PFSK-1 (cell line): ENCODE measurements around the gene AP1G1.

Experiments
- FOXP2 ChIP-seq: optimal IDR thresholded peaks from 2 replicates; pipeline ENCODE3; 2011; ENCODE audit warnings: borderline replicate concordance, control low read depth, inconsistent platforms; ENCODE audit not compliant: insufficient read depth; ENCODE audit errors: extremely low read length, extremely low read depth
- POLR2AphosphoS5 ChIP-seq: IDR thresholded peaks from 2 replicates; pipeline ENCODE4 v1.6.1; 2012; ENCODE audit warnings: low read depth, mild to moderate bottlenecking, control low read depth, low read length, moderate library complexity
- SIN3A ChIP-seq: IDR thresholded peaks from 2 replicates; pipeline ENCODE4 v1.6.1; 2012; ENCODE audit warnings: mild to moderate bottlenecking, low read length, moderate library complexity, borderline replicate concordance; ENCODE audit not compliant: insufficient read depth
- TAF1 ChIP-seq: IDR thresholded peaks from 2 replicates; pipeline ENCODE4 v1.6.1; 2012; ENCODE audit warnings: low read length, control low read depth, borderline replicate concordance; ENCODE audit not compliant: insufficient read depth
- TF ChIP-seq, protein P1 (sequence below), 2 experiments: IDR thresholded peaks; 2 replicates each; pipeline versions ENCODE4 v1.6.1 to v1.8.0; 2011 to 2012; ENCODE audit warnings: low read depth in 2 of 2, low read length in 2 of 2, control low read depth in 1 of 2, inconsistent platforms in 1 of 2, mild to moderate bottlenecking in 1 of 2, moderate library complexity in 1 of 2; ENCODE audit not compliant: insufficient read depth in 1 of 2

Gene AP1G1

DNA sequence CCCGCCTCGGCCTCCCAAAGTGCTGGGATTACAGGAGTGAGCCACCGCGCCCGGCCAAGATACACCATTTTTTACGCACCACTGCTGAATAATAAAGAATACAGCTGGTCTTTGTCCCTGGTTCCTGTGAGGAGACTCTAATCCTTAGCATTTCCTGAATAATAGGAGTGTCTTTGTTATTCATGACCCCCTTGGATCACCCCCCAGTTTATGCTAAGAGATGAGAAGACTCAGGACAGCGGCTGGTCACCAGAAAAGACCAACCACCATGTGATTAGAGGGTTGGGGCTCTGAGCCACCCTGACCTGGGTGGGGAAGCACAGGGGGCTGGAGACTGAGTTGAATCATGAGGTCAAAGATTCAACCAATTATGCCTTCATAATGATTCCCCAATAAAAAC lies 101.4 kb downstream of the AP1G1 start:
- no peak for TF ChIP-seq SIN3A
- TF ChIP-seq FOXP2 = no peak
- TF ChIP-seq POLR2AphosphoS5 = no peak
- TF ChIP-seq, protein P1, sequence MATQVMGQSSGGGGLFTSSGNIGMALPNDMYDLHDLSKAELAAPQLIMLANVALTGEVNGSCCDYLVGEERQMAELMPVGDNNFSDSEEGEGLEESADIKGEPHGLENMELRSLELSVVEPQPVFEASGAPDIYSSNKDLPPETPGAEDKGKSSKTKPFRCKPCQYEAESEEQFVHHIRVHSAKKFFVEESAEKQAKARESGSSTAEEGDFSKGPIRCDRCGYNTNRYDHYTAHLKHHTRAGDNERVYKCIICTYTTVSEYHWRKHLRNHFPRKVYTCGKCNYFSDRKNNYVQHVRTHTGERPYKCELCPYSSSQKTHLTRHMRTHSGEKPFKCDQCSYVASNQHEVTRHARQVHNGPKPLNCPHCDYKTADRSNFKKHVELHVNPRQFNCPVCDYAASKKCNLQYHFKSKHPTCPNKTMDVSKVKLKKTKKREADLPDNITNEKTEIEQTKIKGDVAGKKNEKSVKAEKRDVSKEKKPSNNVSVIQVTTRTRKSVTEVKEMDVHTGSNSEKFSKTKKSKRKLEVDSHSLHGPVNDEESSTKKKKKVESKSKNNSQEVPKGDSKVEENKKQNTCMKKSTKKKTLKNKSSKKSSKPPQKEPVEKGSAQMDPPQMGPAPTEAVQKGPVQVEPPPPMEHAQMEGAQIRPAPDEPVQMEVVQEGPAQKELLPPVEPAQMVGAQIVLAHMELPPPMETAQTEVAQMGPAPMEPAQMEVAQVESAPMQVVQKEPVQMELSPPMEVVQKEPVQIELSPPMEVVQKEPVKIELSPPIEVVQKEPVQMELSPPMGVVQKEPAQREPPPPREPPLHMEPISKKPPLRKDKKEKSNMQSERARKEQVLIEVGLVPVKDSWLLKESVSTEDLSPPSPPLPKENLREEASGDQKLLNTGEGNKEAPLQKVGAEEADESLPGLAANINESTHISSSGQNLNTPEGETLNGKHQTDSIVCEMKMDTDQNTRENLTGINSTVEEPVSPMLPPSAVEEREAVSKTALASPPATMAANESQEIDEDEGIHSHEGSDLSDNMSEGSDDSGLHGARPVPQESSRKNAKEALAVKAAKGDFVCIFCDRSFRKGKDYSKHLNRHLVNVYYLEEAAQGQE (IDR thresholded peaks at IDR 0.05; ENCODE audit: insufficient read depth in 1 of 2, low read depth in 2 of 2, low read length in 2 of 2) = no peak
- no peak for TF ChIP-seq TAF1

DNA sequence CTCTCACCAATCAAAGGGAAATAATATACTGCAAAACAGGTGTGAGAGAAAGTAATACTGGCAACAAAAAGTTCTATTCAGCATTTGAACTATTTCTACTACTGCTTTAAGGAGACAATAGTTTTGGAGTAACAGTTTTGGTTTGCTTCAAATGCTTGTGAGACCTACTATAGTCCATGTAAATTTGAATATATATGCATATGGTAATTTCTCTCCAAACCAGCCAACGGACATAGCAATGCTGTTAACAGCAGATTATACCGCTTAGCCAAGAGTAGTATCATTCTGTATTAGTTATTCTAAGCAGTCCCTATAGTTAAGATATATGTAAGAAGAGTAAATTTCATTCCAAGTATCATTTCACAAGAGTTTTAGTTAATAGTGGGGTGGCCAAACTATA lies 102.6 kb downstream of the AP1G1 start:
- TF ChIP-seq SIN3A = no peak

DNA sequence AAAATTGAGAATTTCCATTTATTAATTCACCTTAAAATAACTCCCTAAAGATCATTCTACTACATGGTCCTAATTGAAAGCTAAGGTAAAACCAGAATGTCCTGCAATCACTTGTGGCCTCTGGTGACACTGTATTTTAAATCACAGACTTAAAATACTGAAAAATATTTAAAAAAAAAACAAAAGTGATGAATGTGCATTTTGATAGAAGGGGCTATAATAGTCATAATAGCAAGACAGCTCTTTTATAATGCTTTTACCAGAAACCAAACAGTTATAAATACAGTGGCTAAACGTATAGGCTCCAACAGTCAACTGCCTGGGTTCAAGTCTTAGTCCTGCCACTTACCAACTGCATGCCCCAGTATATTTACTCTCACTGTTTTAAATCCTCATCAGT lies 105.3 kb downstream of the AP1G1 start:
- TF ChIP-seq POLR2AphosphoS5 (no peak), TAF1 (no peak), SIN3A (no peak)
- TF ChIP-seq, protein P1 (IDR thresholded peaks at IDR 0.05; ENCODE audit: insufficient read depth in 1 of 2, low read depth in 2 of 2, low read length in 2 of 2) = no peak

- TF ChIP-seq TAF1 (no peak), FOXP2 (no peak), POLR2AphosphoS5 (no peak), SIN3A (no peak)
- TF ChIP-seq, protein P1 (IDR thresholded peaks at IDR 0.05; ENCODE audit: insufficient read depth in 1 of 2, low read depth in 2 of 2, low read length in 2 of 2) = no peak
These were observed 107.8 kb downstream of the AP1G1 start for GRCh38 chr16:71700831-71701230.

DNA sequence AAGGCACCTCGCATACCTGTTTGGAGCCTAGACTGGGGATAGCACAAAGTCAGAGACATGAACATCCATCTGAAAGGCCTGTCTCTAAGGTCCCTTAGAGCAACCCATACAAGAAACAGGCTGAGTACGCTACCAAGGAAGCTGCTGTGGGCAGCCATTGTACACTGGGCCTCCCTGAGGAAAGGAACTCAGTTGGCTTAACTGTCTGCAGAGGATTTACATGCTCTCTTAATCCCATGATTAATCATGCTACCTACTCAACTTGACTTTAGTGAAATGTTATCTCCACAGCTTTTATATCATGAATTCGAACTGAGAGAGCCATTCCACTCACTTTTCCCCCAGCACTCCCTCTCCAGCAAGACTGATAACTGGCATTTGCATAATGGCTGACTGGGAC lies 110.1 kb downstream of the AP1G1 start:
- TF ChIP-seq, protein P1 (IDR thresholded peaks at IDR 0.05; ENCODE audit: insufficient read depth in 1 of 2, low read depth in 2 of 2, low read length in 2 of 2) = no peak
- no peak for TF ChIP-seq POLR2AphosphoS5
- TF ChIP-seq FOXP2 = no peak
- no peak for TF ChIP-seq SIN3A
- TF ChIP-seq TAF1 = no peak

- TF ChIP-seq FOXP2 = no peak
- TF ChIP-seq SIN3A = no peak
- TF ChIP-seq TAF1 = no peak
- TF ChIP-seq, protein P1 (IDR thresholded peaks at IDR 0.05; ENCODE audit: insufficient read depth in 1 of 2, low read depth in 2 of 2, low read length in 2 of 2) = no peak
- no peak for TF ChIP-seq POLR2AphosphoS5
These were observed 115.5 kb downstream of the AP1G1 start for GRCh38 chr16:71693164-71693563.
